C4-2B (cell line): ENCODE data around the gene POLN.

Experiments used
- H3K27ac ChIP-seq: fragments of 450-650 bp; 2 replicates; pipeline ENCODE4 v1.5.1; 2017
- ZFX ChIP-seq: fragments of 450-650 bp; IDR thresholded peaks from 2 replicates; pipeline ENCODE4 v1.6.1; 2017
- TF ChIP-seq, protein P1 (sequence below): fragments of 450-650 bp; conservative IDR thresholded peaks from 2 replicates; pipeline ENCODE4 v1.5.1; 2017; ENCODE audit warnings: mild to moderate bottlenecking

The POLN gene

GRCh38 chr4:2066011-2066551 lies 175.8 kb downstream of the POLN start:
- H3K27ac ChIP-seq, result no peak overlapping the region
- TF ChIP-seq, protein P1, sequence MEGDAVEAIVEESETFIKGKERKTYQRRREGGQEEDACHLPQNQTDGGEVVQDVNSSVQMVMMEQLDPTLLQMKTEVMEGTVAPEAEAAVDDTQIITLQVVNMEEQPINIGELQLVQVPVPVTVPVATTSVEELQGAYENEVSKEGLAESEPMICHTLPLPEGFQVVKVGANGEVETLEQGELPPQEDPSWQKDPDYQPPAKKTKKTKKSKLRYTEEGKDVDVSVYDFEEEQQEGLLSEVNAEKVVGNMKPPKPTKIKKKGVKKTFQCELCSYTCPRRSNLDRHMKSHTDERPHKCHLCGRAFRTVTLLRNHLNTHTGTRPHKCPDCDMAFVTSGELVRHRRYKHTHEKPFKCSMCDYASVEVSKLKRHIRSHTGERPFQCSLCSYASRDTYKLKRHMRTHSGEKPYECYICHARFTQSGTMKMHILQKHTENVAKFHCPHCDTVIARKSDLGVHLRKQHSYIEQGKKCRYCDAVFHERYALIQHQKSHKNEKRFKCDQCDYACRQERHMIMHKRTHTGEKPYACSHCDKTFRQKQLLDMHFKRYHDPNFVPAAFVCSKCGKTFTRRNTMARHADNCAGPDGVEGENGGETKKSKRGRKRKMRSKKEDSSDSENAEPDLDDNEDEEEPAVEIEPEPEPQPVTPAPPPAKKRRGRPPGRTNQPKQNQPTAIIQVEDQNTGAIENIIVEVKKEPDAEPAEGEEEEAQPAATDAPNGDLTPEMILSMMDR, result no peak
- TF ChIP-seq ZFX, result no peak

DNA sequence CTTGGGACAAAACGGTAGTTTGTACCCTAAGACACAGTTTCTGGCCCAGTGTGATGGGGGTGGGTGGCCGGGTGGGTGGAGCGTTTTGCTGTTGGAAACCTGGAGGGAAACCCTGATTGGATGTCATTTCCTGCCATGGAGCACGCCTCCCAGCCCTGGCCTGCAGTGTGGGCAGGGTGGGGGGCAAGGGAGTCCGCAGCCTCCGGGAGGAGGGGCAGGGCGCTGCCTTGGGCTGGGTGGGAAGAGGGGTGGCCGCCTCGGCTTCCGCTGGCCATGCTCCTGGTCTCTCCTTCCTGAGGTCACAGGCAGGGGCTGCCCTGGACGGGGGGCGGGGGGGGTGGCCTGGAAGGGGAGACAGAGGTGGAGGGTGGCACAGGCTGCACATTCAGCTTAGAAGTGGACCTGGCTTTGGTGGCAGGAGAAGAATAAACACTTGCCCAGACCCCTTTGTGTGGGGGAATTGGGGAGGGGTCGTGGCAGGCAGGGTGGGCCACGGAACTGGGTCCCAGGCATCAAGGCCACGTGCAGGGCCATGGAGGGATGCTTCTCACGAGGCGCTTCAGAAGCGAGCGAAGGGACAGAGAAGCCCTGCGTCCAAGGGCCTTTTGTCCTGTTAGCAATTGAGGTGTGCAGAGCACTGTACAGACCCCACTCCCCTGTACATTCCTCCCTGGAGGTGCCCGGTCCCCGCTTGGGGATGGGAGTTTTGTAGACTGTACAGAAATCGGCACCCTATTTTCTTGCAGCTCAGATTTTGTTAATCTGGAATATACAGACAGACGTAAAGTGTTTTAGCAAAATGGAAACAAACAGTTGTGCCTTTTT lies 176.6 kb downstream of the POLN start:
- H3K27ac ChIP-seq, result no peak overlapping the region

GRCh38 chr4:2064276-2064991 lies 177.5 kb downstream of the POLN start:
- no peak for TF ChIP-seq ZFX
- TF ChIP-seq, protein P1, result no peak
- H3K27ac ChIP-seq, result no peak overlapping the region

More for the DNA sequence above, 176.6 kb downstream of the POLN start:
- TF ChIP-seq, protein P1, result no peak
- no peak for TF ChIP-seq ZFX

DNA sequence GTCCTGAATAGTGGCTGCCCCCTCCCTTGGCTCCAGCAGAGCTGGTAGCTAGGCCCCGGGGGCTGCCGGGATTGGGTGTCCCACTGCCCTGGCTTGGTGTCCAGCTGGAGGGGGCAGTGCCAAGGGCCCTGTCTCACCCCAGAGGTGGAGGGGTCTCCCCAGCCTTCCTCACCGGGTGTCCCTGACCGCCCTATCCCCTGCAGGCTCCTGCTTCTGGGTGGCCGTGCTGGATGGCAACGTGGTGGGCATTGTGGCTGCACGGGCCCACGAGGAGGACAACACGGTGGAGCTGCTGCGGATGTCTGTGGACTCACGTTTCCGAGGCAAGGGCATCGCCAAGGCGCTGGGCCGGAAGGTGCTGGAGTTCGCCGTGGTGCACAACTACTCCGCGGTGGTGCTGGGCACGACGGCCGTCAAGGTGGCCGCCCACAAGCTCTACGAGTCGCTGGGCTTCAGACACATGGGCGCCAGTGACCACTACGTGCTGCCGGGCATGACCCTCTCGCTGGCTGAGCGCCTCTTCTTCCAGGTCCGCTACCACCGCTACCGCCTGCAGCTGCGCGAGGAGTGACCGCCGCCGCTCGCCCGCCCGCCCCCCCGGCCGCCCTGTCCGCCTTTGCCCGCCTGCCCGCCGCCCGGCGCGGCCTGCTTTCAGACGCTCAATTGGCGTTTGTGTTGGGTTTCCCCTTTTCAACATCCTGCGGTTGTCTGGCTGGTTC lies 178.2 kb downstream of the POLN start:
- H3K27ac ChIP-seq, result no peak overlapping the region
- no peak for TF ChIP-seq ZFX
- TF ChIP-seq, protein P1, result no peak

GRCh38 chr4:2062808-2063524 lies 179.0 kb downstream of the POLN start:
- no peak for TF ChIP-seq ZFX
- TF ChIP-seq, protein P1, result no peak
- H3K27ac ChIP-seq, result no peak overlapping the region

GRCh38 chr4:2062168-2062807 lies 179.6 kb downstream of the POLN start:
- no peak for TF ChIP-seq ZFX
- TF ChIP-seq, protein P1, result no peak
- no peak overlapping the region for H3K27ac ChIP-seq
